ENCODE measurements around the gene CCDC179.

CCDC179 gene

DNA sequence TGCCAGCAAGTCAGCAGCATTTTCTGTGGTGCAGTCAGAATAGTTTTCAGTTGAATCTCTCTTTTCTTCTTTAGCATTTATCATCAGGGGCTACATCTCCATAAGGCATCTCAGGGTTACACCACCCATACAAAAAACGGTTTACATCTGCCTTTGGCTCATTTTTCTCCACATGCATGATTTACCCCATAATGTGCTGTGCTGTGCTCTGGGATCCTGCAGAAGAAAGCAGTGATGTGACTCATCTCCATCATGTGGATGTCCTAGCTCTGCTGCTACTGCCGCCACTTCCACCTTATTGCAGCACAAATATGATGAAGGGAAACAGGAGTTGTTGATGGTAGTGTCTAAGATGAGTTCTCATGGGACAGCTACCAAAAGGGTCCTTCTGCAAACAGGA lies 30.0 kb upstream of the CCDC179 start:
- Histone ChIP-seq H3K27ac (no peak overlapping the region), H3K36me3 (no peaks in the 10 kb centered on the region), H3K27me3 (no peaks in the 10 kb centered on the region), H3K9me3 (no peaks in the 10 kb centered on the region), H3K4me1 (peaks cover 0 to 5% (median under 1%) of the 10 kb centered on the region in 4 donors), H3K4me3 (no peak overlapping the region)
- TF ChIP-seq, protein P1, sequence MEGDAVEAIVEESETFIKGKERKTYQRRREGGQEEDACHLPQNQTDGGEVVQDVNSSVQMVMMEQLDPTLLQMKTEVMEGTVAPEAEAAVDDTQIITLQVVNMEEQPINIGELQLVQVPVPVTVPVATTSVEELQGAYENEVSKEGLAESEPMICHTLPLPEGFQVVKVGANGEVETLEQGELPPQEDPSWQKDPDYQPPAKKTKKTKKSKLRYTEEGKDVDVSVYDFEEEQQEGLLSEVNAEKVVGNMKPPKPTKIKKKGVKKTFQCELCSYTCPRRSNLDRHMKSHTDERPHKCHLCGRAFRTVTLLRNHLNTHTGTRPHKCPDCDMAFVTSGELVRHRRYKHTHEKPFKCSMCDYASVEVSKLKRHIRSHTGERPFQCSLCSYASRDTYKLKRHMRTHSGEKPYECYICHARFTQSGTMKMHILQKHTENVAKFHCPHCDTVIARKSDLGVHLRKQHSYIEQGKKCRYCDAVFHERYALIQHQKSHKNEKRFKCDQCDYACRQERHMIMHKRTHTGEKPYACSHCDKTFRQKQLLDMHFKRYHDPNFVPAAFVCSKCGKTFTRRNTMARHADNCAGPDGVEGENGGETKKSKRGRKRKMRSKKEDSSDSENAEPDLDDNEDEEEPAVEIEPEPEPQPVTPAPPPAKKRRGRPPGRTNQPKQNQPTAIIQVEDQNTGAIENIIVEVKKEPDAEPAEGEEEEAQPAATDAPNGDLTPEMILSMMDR (IDR thresholded peaks at IDR 0.05): no peak
- DNase-seq: no peak
- intact Hi-C loops (cut with DNase I; ENCODE audit: low total_unique reads): no loop called here

DNA sequence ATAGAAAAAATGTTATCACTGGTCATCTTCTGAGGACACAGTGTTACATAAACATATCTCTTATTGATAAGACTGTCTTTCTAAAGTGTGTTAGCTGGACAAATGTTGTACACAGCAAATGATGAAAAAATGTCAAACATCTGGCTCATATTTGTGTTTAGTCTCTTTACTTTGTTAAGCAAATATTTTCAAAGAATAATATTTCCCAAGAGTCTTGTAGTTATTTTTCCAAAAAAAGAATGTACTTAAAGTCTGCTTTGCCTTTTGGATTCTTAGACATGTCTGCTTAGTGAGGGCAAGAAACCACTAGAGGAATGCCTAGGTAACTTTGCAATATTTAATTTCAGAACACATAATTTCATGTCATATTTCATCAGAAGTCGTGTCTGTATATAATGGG lies 23.9 kb upstream of the CCDC179 start:
- Histone ChIP-seq H3K27ac (peak overlapping the region; percentile 8 to 11), H3K27me3 (no peaks in the 10 kb centered on the region), H3K4me3 (no peak overlapping the region), H3K4me1 (peaks cover 0 to 44% (median 13%) of the 10 kb centered on the region in 4 donors), H3K36me3 (no peaks in the 10 kb centered on the region), H3K9me3 (no peaks in the 10 kb centered on the region)
- DNase-seq: no peak
- intact Hi-C loops (cut with DNase I; ENCODE audit: low total_unique reads): no loop called here
- TF ChIP-seq, protein P1 (IDR thresholded peaks at IDR 0.05): no peak

DNA sequence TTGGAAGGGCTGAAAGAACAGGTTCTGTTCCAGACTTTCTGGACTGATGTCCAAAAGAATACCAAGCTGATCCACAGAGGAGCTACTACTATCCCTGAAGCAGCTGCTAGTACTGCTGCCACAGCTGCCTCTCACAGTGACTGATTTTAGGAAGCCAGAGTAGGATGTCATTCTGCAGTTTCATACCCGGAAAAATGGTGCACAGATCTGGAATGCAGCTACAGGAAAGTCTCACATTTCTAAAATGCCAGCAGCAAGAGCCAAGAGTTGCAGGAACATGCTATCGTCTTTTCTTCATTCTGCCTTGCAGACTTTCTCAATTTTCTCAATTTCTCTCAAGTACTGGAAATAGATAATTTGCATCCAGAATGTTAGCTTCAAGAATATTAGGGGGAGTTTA lies 19.4 kb upstream of the CCDC179 start:
- DNase-seq: no peak
- Histone ChIP-seq H3K4me3 (no peak overlapping the region), H3K4me1 (peaks cover 0 to 51% (median 9%) of the 10 kb centered on the region in 4 donors), H3K36me3 (no peaks in the 10 kb centered on the region), H3K27ac (peak overlapping the region; percentile 20 to 25), H3K27me3 (no peaks in the 10 kb centered on the region), H3K9me3 (no peaks in the 10 kb centered on the region)
- intact Hi-C loops (cut with DNase I; ENCODE audit: low total_unique reads): no loop called here
- TF ChIP-seq, protein P1 (IDR thresholded peaks at IDR 0.05): no peak

DNA sequence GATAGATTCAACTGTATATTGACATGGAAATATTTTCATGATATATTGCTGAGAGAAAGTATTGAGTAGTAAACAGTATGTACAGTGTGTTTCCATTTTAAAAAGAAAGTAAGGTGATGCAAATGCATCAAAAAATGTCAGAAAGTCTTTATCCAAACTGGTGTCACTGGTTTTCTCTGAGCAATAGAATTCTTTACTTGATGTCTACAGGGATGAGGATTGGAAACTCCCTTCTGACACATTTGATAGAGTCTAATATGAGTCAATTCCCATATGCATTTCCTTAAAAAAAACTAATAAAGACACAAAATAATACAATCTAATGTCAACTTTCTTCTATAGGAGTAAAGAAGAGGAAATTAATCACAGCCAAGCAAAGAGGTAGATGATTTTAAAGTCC lies 18.3 kb upstream of the CCDC179 start:
- no peaks in the 10 kb centered on the region for H3K27me3 ChIP-seq
- H3K9me3 ChIP-seq: no peaks in the 10 kb centered on the region
- H3K4me3 ChIP-seq: no peak overlapping the region
- intact Hi-C loops (cut with DNase I; ENCODE audit: low total_unique reads): no loop called here
- H3K4me1 ChIP-seq: peaks cover 0 to 41% (median 5%) of the 10 kb centered on the region in 4 donors
- TF ChIP-seq, protein P1 (IDR thresholded peaks at IDR 0.05): no peak
- H3K36me3 ChIP-seq: no peaks in the 10 kb centered on the region
- H3K27ac ChIP-seq: no peak overlapping the region
- no peak for DNase-seq

DNA sequence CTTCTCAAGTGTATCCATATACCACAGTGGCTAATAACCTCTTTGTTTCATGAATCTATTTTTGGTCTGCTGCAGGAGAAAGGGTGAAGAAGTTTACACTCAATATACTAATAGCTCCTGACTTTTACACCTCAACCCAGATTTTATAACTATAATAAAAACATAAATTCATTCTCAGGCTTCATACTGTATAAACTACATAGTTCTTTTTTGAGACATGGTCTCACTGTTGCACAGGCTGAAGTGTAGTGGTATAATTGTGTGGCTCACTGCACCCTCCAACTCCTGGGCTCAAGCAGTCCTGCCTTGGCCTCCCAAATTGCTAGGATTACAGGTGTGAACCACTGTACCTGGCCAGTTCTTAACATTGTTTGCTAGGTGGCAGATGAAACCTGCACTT lies 17.8 kb upstream of the CCDC179 start:
- no peak for DNase-seq
- H3K9me3 ChIP-seq: no peaks in the 10 kb centered on the region
- intact Hi-C loops (cut with DNase I; ENCODE audit: low total_unique reads): no loop called here
- H3K27me3 ChIP-seq: no peaks in the 10 kb centered on the region
- H3K4me3 ChIP-seq: no peak overlapping the region
- H3K36me3 ChIP-seq: no peaks in the 10 kb centered on the region
- H3K27ac ChIP-seq: no peak overlapping the region
- H3K4me1 ChIP-seq: peaks cover 0 to 35% (median 2%) of the 10 kb centered on the region in 4 donors
- TF ChIP-seq, protein P1 (IDR thresholded peaks at IDR 0.05): no peak

All from tibial artery (tissue), 4 donors.